K562 (cell line): ENCODE results near the gene CDH12. TPM values are rescaled to one million over a fixed set of nuclear protein-coding genes. Genes with fewer than 3 reads are reported as not detected.

Experiments used
- ATAC-seq: fragments of 200-7000 bp; cut with Tn5 transposase; 3 replicates; pipeline ENCODE4 v1.9.1; 2020; ENCODE audit warnings: moderate library complexity
- BruUV-seq: library from RNA; stranded (reverse); fragments of 400-500 nt; replicated peaks from 2 replicates; lab custom pipeline; 2021; lab: Mats Ljungman, UMichigan
- CTCF ChIA-PET: fragments of 300-600 bp; formaldehyde crosslinking; extraction: SDS; loops from one replicate; lab custom pipeline; 2021; ENCODE audit warnings: low intra/inter-chr PET ratio; lab: Yijun Ruan, JAX
- POLR2A ChIA-PET: fragments of 300-600, 350-650 bp; sonication (Branson Sonifier 250); formaldehyde crosslinking; extraction: SDS; loops from one replicate; lab custom pipeline; 2021; ENCODE audit warnings: antibody characterized with exemption, inconsistent platforms; lab: Yijun Ruan, JAX
- DNase-seq, 4 experiments: peaks; one replicate each; pipeline versions ENCODE4 v3.0.0 to v3.0.0-alpha.2; 2011 to 2018; ENCODE audit warnings: low spot score in 3 of 4, mixed read lengths in 3 of 4; ENCODE audit errors: extremely low read depth in 1 of 4
- FAIRE-seq: peaks from 2 replicates; lab custom pipeline; 2011; peaks lifted over from hg19 to GRCh38; lab: Jason Lieb, UNC
- H2AFZ ChIP-seq: 2 replicates; pipeline ENCODE4 v1.6.0; 2011; ENCODE audit warnings: low read depth, low read length, control low read depth, inconsistent platforms
- H3K27ac ChIP-seq: fragments of 200-600 bp; 3 replicates; pipeline ENCODE4 v1.8.0; 2011; ENCODE audit warnings: low read depth, mild to moderate bottlenecking, control low read depth, inconsistent platforms, low read length, moderate library complexity, mixed read lengths; ENCODE audit errors: extremely low read depth
- H3K27me3 ChIP-seq, 2 experiments: fragments of 300-600 bp in 1 of 2; 2 replicates in 1 of 2; 3 replicates in 1 of 2; pipeline versions ENCODE4 v1.6.0 to v1.8.0; 2011; ENCODE audit warnings: inconsistent platforms in 2 of 2, low read length in 2 of 2, mild to moderate bottlenecking in 1 of 2, mixed read lengths in 1 of 2, moderate library complexity in 1 of 2; ENCODE audit not compliant: control insufficient read depth in 2 of 2, insufficient read depth in 2 of 2
- H3K36me3 ChIP-seq: fragments of 300-600 bp; 3 replicates; pipeline ENCODE4 v1.8.0; 2011; ENCODE audit warnings: mild to moderate bottlenecking, low read length, inconsistent platforms; ENCODE audit not compliant: control insufficient read depth, insufficient read depth
- H3K4me1 ChIP-seq, 2 experiments: fragments of 200-600 bp in 1 of 2; replicated peaks in 1 of 2; 2 replicates in 1 of 2; 3 replicates in 1 of 2; pipeline versions ENCODE4 v1.5.1 to v1.8.0; 2011; ENCODE audit warnings: inconsistent platforms in 2 of 2, low read length in 2 of 2, mild to moderate bottlenecking in 1 of 2, mixed read lengths in 1 of 2, moderate library complexity in 1 of 2; ENCODE audit not compliant: control insufficient read depth in 2 of 2, insufficient read depth in 2 of 2
- H3K4me2 ChIP-seq: 2 replicates; pipeline ENCODE4 v1.6.1; 2011; ENCODE audit warnings: low read length, control low read depth, inconsistent platforms, mixed read lengths; ENCODE audit not compliant: insufficient read depth
- H3K4me3 ChIP-seq: fragments of 200-600 bp; sonication (generic), shearing (Covaris generic); 2 replicates; pipeline ENCODE4 v1.5.1; 2016; ENCODE audit warnings: control low read depth, inconsistent platforms
- H3K79me2 ChIP-seq: fragments of 200-600 bp; 3 replicates; pipeline ENCODE4 v1.8.0; 2011; ENCODE audit warnings: low read length, inconsistent platforms; ENCODE audit not compliant: control insufficient read depth, insufficient read depth
- H3K9ac ChIP-seq, 2 experiments: 2 replicates each; pipeline versions ENCODE4 v1.6.0 to v1.6.1; 2011; ENCODE audit warnings: low read depth in 2 of 2, low read length in 2 of 2, control low read depth in 1 of 2, inconsistent platforms in 1 of 2, mild to moderate bottlenecking in 1 of 2, mixed read lengths in 1 of 2; ENCODE audit not compliant: insufficient read depth in 1 of 2
- H3K9me1 ChIP-seq: one replicate; pipeline ENCODE4 v1.6.0; 2011; ENCODE audit warnings: inconsistent platforms, mild to moderate bottlenecking, low read length, moderate library complexity; ENCODE audit not compliant: control insufficient read depth, insufficient read depth
- H3K9me3 ChIP-seq: replicated peaks from 2 replicates; pipeline ENCODE4 v1.5.1; 2011; ENCODE audit warnings: low read depth, low read length, inconsistent platforms; ENCODE audit not compliant: control insufficient read depth, insufficient read depth
- H4K20me1 ChIP-seq: replicated peaks from 2 replicates; pipeline ENCODE4 v1.6.1; 2011; ENCODE audit warnings: low read length, inconsistent platforms, mixed read lengths; ENCODE audit not compliant: control insufficient read depth, insufficient read depth
- FOXJ2 ChIP-seq: fragments of 200-800 bp; sonication (Bioruptor generic); IDR thresholded peaks from 2 replicates; pipeline ENCODE4 v1.6.1; 2016; ENCODE audit warnings: missing genetic modification characterization, missing compliant biosample characterization
- FOXP1 ChIP-seq: sonication (generic); formaldehyde crosslinking; IDR thresholded peaks from 2 replicates; pipeline ENCODE4 v1.8.0; 2022; ENCODE audit warnings: mild to moderate bottlenecking, missing genetic modification reagents
- HDAC1 ChIP-seq, 2 experiments: fragments of 450-650 bp; IDR thresholded peaks; 2 replicates each; pipeline ENCODE4 v1.6.1; 2016 to 2017; ENCODE audit warnings: inconsistent platforms in 1 of 2, mild to moderate bottlenecking in 1 of 2, moderate library complexity in 1 of 2
- ILF3 ChIP-seq: fragments of 450-650 bp; IDR thresholded peaks from 2 replicates; pipeline ENCODE4 v1.6.1; 2018; ENCODE audit warnings: antibody characterized with exemption, mild to moderate bottlenecking, moderate library complexity, borderline replicate concordance
- JUNB ChIP-seq: fragments of 450-650 bp; formaldehyde crosslinking; conservative IDR thresholded peaks from 2 replicates; pipeline ENCODE4 v1.4.0; 2020; ENCODE audit warnings: mild to moderate bottlenecking
- MAFG ChIP-seq: fragments of 450-650 bp; conservative IDR thresholded peaks from 2 replicates; pipeline ENCODE4 v1.6.1; 2016; ENCODE audit warnings: missing genetic modification characterization, missing compliant biosample characterization
- NFRKB ChIP-seq: fragments of 450-650 bp; IDR thresholded peaks from 2 replicates; pipeline ENCODE4 v1.6.1; 2016; ENCODE audit warnings: low read depth
- PRMT5 ChIP-seq: sonication (generic); formaldehyde crosslinking; IDR thresholded peaks from 2 replicates; pipeline ENCODE4 v1.5.0; 2020; ENCODE audit warnings: missing genetic modification reagents
- TARDBP ChIP-seq: fragments of 450-650 bp; IDR thresholded peaks from 2 replicates; pipeline ENCODE4 v1.6.1; 2016
- ZNF124 ChIP-seq: sonication (generic); formaldehyde crosslinking; IDR thresholded peaks from 2 replicates; pipeline ENCODE4 v1.8.1; 2022; ENCODE audit warnings: missing genetic modification reagents
- ZNF263 ChIP-seq: sonication (generic); formaldehyde crosslinking; IDR thresholded peaks from 2 replicates; pipeline ENCODE4 v1.8.0; 2022; ENCODE audit warnings: mild to moderate bottlenecking, missing genetic modification reagents, borderline replicate concordance
- WGBS: fragments of 100-300 bp; shearing (Covaris generic); methylation state at CpG from one replicate; pipeline ENCODE4 v1.1.6; 2016; ENCODE audit warnings: low coverage, mixed read lengths; ENCODE audit not compliant: insufficient coverage; ENCODE audit errors: missing lambda C conversion rate; 5-methylcytosine and 5-hydroxymethylcytosine counted together
- in situ Hi-C: fragments of 300-500 bp; cut with MboI; formaldehyde crosslinking; loops from 4 replicates; pipeline ENCODE4 v1.15.0; 2018; ENCODE audit warnings: inconsistent platforms, mixed read lengths
- intact Hi-C: fragments of 100-400 bp; cut with micrococcal nuclease; formaldehyde crosslinking; loops from 2 replicates; pipeline ENCODE4 v1.14.2; 2022
- polyA plus RNA-seq, 8 experiments: library from polyadenylated mRNA; depleted of rRNA in 4 of 8; stranded (reverse) in 5 of 8; unstranded in 3 of 8; fragments of >200 nt; fragmentation: Nextera tagmentation in 2 of 8; fragmentation: Illumina TruSeq in 1 of 8; extraction: Ambion mirVana in 2 of 8; extraction: Trizol in 1 of 8; gene quantifications; 2 replicates each; pipeline versions ENCODE4 v1.2.1 to v1.2.3, GENCODE V29; 2011 to 2014; ENCODE audit warnings: inconsistent platforms in 1 of 8, missing spikeins in 1 of 8
- total RNA-seq, 7 experiments: library from RNA; depleted of rRNA in 6 of 7; stranded (reverse); fragments of >200 nt in 6 of 7; fragmentation: Illumina TruSeq in 2 of 7; extraction: Trizol in 2 of 7; gene quantifications; 2 replicates each; pipeline versions ENCODE4 v1.2.1 to v1.2.3, GENCODE V29; 2011 to 2021; ENCODE audit warnings: low replicate concordance in 1 of 7
- TF ChIP-seq, protein P1 (sequence below): fragments of 250-450 bp; sonication (Bioruptor Pico); IDR thresholded peaks from 2 replicates; pipeline ENCODE4 v1.4.0; 2020; ENCODE audit warnings: mild to moderate bottlenecking, moderate library complexity
- TF ChIP-seq, protein P2 (sequence below): fragments of 450-650 bp; formaldehyde crosslinking; IDR thresholded peaks from 2 replicates; pipeline ENCODE4 v1.4.0; 2020; ENCODE audit warnings: mild to moderate bottlenecking, moderate library complexity
- TF ChIP-seq, protein P3 (sequence below): fragments of 250-450 bp; sonication (Bioruptor Pico); IDR thresholded peaks from 2 replicates; pipeline ENCODE4 v1.8.0; 2022; ENCODE audit warnings: inconsistent platforms, mild to moderate bottlenecking, moderate library complexity, borderline replicate concordance
- TF ChIP-seq, protein P4 (sequence below): sonication (generic); formaldehyde crosslinking; IDR thresholded peaks from 2 replicates; pipeline ENCODE4 v1.8.1; 2023; ENCODE audit warnings: mild to moderate bottlenecking, missing genetic modification reagents, moderate library complexity
- TF ChIP-seq, protein P5 (sequence below), 2 experiments: fragments of 450-650 bp in 1 of 2; sonication (generic) in 1 of 2; formaldehyde crosslinking; conservative IDR thresholded peaks; 2 replicates each; pipeline versions ENCODE4 v1.4.0 to v1.8.1; 2020 to 2022; ENCODE audit warnings: mild to moderate bottlenecking in 1 of 2, missing genetic modification reagents in 1 of 2

Gene CDH12
- total and polyA plus RNA-seq, 9 of the 15 experiments (the other 6 are each of a cell fraction or from before 2014, with no cell fraction given): 0.03 to 1.7 (median 0.37) TPM

DNA sequence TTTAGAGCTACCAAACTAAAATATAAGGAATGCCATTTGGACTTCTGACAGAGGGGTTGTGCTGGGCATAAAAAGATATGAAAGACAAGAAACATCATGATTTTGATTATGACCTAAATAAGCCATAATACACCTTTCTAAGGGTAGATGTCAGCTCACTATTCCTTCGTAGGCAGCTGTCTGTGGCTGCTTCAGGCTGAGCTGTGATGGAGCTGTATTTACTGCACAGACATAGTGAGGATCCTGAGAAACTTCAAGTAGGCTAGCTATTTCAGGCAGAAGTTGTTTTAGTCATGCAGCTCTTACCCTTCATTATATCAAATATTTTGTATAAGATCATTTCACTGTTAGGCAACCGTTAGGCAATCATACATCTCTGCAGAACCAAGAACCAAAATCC, 511.7 kb downstream of the CDH12 start:
- 0% methylated on average over 2 of the region's 2 CpGs for WGBS
- no peaks in the 10 kb centered on the region for H3K9me1 ChIP-seq
- H3K9me3 ChIP-seq: no peaks in the 10 kb centered on the region
- FAIRE-seq (no peak), ATAC-seq (no peak), DNase-seq (no peak)
- H3K27me3 ChIP-seq: no peaks in the 10 kb centered on the region
- H3K4me2 ChIP-seq: no peak overlapping the region
- no peaks in the 10 kb centered on the region for H3K79me2 ChIP-seq
- intact Hi-C loops (no loop called here), in situ Hi-C loops (no loop called here)
- no peak overlapping the region for H3K4me3 ChIP-seq
- no peak overlapping the region for H3K9ac ChIP-seq
- no peak overlapping the region for H2AFZ ChIP-seq
- no peaks in the 10 kb centered on the region for H3K36me3 ChIP-seq
- no peak overlapping the region for H3K27ac ChIP-seq
- ChIA-PET POLR2A (interaction anchor here (1.0 kb wide), 1 partner anchor 1181 kb away, joined by 4 read pairs; no protein-coding TSS in a partner anchor), CTCF (no interaction called here)
- no peaks in the 10 kb centered on the region for H4K20me1 ChIP-seq
- no TSS peak for BruUV-seq
- no peaks in the 10 kb centered on the region for H3K4me1 ChIP-seq
- no peak for TF ChIP-seq NFRKB
- no peak for TF ChIP-seq TARDBP
- TF ChIP-seq, protein P1, sequence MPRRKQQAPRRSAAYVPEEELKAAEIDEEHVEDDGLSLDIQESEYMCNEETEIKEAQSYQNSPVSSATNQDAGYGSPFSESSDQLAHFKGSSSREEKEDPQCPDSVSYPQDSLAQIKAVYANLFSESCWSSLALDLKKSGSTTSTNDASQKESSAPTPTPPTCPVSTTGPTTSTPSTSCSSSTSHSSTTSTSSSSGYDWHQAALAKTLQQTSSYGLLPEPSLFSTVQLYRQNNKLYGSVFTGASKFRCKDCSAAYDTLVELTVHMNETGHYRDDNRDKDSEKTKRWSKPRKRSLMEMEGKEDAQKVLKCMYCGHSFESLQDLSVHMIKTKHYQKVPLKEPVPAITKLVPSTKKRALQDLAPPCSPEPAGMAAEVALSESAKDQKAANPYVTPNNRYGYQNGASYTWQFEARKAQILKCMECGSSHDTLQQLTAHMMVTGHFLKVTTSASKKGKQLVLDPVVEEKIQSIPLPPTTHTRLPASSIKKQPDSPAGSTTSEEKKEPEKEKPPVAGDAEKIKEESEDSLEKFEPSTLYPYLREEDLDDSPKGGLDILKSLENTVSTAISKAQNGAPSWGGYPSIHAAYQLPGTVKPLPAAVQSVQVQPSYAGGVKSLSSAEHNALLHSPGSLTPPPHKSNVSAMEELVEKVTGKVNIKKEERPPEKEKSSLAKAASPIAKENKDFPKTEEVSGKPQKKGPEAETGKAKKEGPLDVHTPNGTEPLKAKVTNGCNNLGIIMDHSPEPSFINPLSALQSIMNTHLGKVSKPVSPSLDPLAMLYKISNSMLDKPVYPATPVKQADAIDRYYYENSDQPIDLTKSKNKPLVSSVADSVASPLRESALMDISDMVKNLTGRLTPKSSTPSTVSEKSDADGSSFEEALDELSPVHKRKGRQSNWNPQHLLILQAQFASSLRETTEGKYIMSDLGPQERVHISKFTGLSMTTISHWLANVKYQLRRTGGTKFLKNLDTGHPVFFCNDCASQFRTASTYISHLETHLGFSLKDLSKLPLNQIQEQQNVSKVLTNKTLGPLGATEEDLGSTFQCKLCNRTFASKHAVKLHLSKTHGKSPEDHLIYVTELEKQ (CRISPR knock-in tag): no peak
- no peak for TF ChIP-seq HDAC1 (IDR thresholded peaks at IDR 0.05)
- no peak for TF ChIP-seq JUNB (CRISPR knock-in tag)
- TF ChIP-seq, protein P2, sequence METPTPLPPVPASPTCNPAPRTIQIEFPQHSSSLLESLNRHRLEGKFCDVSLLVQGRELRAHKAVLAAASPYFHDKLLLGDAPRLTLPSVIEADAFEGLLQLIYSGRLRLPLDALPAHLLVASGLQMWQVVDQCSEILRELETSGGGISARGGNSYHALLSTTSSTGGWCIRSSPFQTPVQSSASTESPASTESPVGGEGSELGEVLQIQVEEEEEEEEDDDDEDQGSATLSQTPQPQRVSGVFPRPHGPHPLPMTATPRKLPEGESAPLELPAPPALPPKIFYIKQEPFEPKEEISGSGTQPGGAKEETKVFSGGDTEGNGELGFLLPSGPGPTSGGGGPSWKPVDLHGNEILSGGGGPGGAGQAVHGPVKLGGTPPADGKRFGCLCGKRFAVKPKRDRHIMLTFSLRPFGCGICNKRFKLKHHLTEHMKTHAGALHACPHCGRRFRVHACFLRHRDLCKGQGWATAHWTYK (CRISPR knock-in tag): no peak
- TF ChIP-seq ILF3: no peak
- TF ChIP-seq PRMT5 (CRISPR knock-in tag): no peak
- TF ChIP-seq, protein P3, sequence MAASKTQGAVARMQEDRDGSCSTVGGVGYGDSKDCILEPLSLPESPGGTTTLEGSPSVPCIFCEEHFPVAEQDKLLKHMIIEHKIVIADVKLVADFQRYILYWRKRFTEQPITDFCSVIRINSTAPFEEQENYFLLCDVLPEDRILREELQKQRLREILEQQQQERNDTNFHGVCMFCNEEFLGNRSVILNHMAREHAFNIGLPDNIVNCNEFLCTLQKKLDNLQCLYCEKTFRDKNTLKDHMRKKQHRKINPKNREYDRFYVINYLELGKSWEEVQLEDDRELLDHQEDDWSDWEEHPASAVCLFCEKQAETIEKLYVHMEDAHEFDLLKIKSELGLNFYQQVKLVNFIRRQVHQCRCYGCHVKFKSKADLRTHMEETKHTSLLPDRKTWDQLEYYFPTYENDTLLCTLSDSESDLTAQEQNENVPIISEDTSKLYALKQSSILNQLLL (CRISPR knock-in tag): no peak
- TF ChIP-seq, protein P4, sequence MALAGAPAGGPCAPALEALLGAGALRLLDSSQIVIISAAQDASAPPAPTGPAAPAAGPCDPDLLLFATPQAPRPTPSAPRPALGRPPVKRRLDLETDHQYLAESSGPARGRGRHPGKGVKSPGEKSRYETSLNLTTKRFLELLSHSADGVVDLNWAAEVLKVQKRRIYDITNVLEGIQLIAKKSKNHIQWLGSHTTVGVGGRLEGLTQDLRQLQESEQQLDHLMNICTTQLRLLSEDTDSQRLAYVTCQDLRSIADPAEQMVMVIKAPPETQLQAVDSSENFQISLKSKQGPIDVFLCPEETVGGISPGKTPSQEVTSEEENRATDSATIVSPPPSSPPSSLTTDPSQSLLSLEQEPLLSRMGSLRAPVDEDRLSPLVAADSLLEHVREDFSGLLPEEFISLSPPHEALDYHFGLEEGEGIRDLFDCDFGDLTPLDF (CRISPR knock-in tag): no peak
- no peak for TF ChIP-seq MAFG (tag)
- no peak for TF ChIP-seq FOXP1 (CRISPR knock-in tag)
- TF ChIP-seq ZNF263 (CRISPR knock-in tag): no peak
- no peak for TF ChIP-seq ZNF124 (CRISPR knock-in tag)
- TF ChIP-seq, protein P5, sequence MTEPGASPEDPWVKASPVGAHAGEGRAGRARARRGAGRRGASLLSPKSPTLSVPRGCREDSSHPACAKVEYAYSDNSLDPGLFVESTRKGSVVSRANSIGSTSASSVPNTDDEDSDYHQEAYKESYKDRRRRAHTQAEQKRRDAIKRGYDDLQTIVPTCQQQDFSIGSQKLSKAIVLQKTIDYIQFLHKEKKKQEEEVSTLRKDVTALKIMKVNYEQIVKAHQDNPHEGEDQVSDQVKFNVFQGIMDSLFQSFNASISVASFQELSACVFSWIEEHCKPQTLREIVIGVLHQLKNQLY (CRISPR knock-in tag; conservative IDR thresholded peaks at IDR 0.05): no peak
- TF ChIP-seq FOXJ2 (tag): no peak
